A673 (cell line): ENCODE measurements around the gene PLCD1.

Experiments
- EZH2 ChIP-seq: fragments of 200-600 bp; sonication (generic); IDR thresholded peaks from 2 replicates; pipeline ENCODE4 v1.6.1; 2017; ENCODE audit warnings: borderline replicate concordance, low read depth, mild to moderate bottlenecking, mixed read lengths, antibody characterized with exemption, low read length; ENCODE audit not compliant: poor library complexity, severe bottlenecking
- TF ChIP-seq, protein P1 (sequence below): fragments of 300-800, 200-600 bp; sonication (generic); conservative IDR thresholded peaks from 2 replicates; pipeline ENCODE4 v1.5.1; 2017; ENCODE audit warnings: low read depth, mild to moderate bottlenecking, antibody characterized with exemption, low read length, moderate library complexity, mixed read lengths

DNA sequence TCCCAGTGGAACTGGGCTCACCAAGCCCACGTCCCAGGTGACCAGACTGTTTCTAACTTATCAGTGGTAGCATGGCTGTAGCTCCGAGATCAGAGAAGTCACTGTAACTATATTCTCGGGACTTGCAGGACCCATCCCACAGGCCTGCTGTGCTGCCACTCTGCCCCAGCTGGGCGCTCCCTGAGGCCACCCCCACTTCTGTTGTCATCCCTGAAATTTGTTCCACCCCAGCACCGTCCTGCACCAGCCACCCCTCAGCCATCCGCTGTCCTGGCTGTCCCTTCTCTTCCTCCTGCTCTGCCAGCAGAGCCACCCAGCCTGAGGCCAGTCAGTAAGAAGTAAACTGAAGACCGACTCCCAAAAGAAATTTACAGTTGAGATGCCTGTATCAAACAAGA lies 71.9 kb downstream of the PLCD1 start:
- no peak for TF ChIP-seq EZH2
- TF ChIP-seq, protein P1, sequence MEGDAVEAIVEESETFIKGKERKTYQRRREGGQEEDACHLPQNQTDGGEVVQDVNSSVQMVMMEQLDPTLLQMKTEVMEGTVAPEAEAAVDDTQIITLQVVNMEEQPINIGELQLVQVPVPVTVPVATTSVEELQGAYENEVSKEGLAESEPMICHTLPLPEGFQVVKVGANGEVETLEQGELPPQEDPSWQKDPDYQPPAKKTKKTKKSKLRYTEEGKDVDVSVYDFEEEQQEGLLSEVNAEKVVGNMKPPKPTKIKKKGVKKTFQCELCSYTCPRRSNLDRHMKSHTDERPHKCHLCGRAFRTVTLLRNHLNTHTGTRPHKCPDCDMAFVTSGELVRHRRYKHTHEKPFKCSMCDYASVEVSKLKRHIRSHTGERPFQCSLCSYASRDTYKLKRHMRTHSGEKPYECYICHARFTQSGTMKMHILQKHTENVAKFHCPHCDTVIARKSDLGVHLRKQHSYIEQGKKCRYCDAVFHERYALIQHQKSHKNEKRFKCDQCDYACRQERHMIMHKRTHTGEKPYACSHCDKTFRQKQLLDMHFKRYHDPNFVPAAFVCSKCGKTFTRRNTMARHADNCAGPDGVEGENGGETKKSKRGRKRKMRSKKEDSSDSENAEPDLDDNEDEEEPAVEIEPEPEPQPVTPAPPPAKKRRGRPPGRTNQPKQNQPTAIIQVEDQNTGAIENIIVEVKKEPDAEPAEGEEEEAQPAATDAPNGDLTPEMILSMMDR, result no peak
